Amniotic stem cell (primary cell): ENCODE data around the gene ZC3H4.

Experiments
- DNase-seq: peaks from one replicate; lab custom pipeline; 2025; lab: John Stamatoyannopoulos, UW

Gene ZC3H4

DNA sequence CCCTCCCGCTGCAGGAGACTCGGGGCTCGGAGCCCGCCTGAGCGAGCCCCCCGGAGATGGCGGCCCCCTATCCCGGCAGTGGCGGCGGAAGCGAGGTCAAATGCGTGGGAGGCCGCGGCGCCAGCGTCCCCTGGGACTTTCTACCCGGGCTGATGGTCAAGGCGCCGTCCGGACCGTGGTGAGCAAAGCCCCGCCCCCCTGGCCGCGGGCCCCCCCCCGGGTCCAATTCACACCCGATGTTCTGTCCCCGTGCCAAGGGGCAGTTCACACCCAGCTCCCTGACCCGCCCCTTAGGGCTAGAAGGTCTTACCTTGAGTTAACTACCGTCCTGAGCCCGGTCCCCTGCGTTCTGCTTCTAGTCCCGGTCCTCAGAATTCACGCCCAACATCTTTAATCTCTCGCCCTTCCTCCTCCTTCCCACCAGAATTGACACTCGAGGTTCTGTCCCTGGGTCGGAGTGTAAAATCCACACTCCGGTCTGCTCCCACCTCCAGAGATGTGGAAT, 92.5 kb downstream of the ZC3H4 start:
- no peak for DNase-seq

DNA sequence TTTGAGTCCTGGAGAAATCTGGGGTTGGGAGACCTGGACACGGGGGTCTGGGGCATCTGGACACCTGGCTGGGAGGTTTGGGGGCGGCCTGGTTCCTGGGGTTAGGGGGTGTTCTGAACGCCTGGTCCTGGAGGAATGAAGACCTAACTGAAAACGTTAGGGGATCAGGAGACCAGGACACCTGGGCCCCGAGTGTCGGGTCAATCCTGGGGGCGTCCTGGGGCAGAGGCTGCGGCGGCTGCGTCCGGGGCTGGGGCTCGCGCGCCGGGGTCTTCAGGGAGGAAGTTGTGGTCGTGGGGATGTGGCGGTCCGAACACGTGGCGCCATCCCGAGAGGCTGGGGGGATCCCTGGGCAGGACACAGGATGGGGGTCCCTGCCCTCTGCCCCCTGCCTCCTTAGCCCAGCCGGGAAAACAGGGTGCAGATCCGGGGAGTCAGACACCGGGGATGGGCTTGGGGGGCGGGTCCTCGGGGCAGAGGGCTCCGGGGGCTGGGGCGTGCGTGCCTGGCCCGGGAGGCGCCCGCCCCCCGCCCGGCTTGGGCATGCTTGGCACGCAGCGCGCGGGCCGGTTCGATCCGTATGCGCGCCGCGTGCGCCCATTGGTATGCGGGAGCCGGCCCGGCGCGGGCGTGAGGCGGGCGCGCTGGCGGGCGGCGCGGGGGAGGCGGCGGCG, 93.3 kb downstream of the ZC3H4 start:
- no peak for DNase-seq

DNA sequence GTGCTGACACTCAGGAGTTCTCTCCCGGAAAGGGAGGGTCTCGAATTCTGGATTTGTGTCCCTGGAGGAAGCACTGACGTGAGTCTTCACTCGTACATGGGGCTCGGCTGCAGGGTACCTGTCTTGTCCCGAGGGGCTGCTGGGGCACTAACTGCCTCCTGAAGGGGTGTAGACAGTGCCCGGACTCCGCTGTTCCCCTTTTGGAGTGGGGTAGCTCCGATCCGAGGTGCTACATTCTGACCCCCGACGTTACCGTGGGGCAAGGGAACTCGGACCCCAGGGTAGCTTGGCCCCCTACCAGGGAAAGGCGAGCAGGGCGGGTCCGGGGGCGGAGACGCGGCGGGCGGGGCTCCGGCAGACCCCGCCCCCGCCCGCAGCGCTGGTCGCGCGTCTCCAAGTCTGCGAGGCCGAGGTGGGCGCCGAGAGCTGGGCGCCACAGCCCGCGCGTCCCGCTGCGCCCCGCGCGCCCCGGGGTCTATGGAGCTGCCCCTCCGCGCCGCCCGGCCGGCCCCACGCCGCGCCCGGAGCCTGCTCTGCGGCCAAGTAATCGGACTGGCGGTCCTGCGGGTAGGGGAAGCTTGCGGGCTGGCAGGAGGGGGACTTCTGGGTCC, 94.0 kb downstream of the ZC3H4 start, which contains the start of gene NPAS1:
Gene NPAS1 (plus strand): TSS at position 407 of the 611 bp plus-strand sequence. CDS start 1,211 bp downstream, outside the sequence.
- DNase-seq = no peak

DNA sequence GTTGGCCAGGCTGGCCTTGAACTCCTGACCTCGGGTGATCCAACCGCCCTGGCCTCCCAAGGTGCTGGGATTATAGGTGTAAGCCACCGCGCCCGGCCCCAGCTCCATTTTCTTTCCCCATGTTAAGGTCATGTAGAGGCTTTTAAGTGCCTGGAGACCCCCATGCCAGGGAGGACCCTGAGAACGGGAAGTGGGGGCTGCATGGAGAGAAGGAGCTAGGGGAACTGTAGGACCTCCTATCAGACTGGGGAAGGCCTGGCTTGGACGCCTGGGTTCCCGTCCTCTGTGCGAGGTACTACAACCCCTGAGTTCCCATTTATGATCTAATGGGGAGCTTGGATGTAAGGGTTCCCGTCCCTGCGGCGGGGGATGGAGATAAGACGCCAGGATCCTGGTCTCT, 94.7 kb downstream of the ZC3H4 start:
- DNase-seq = no peak
